ENCODE measurements around the gene DUSP5.
"Not testable (repeated sequence)": the region's sequence is repeated elsewhere in the genome, so short reads cannot be mapped to it uniquely, and the experiment has no call there.

The DUSP5 gene

DNA sequence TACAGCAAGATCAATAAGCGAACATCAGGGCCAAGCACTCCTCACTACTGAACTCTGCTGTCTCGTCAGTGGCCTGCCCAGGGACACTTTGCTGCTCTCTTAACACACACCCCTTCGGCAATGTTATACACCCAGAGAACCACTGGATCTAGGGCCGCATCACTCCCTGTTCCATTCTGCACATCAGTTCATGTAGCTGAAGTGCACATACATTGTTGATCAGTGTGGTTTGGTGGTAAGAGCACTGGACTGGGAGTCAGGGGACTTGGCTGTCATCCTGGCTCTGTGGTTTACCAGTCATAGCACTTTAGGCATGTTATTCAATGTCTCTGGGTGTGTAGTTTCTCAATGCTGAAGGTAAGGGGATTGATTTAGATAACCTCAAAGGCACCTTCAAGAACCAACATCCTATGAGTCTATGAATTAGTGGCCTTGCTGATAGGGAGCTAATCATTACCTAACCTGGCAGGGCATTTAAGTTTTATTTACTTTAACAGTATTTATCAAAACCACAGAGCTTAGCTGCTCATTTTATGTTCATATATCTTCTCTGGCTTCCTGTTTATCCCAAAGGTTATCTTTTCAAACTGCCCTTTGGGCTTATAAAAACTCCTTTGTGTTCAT lies 24.8 kb downstream of the DUSP5 start:
- DNase-seq (ENCODE audit: low read depth) = no peak

DNA sequence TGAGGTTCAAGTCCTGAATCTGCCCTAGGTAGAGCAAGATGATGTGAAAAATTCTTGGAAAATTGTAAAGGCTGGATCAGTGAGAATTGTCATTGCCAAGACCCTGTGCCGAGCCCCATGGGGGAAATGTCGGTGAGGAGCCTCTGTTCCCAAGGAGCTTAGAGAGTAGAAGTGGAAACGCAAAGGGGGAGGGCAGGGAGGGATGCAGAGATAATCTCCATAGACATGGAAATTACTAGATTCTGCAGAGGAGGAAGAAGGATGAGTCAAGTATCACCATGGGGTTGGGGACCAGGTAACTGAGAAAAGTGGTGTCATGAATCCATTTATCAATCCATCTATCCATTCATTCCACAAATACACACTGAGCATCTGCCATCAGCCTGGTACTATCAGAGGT lies 26.0 kb downstream of the DUSP5 start:
- DNase-seq (ENCODE audit: low read depth) = no peak

DNA sequence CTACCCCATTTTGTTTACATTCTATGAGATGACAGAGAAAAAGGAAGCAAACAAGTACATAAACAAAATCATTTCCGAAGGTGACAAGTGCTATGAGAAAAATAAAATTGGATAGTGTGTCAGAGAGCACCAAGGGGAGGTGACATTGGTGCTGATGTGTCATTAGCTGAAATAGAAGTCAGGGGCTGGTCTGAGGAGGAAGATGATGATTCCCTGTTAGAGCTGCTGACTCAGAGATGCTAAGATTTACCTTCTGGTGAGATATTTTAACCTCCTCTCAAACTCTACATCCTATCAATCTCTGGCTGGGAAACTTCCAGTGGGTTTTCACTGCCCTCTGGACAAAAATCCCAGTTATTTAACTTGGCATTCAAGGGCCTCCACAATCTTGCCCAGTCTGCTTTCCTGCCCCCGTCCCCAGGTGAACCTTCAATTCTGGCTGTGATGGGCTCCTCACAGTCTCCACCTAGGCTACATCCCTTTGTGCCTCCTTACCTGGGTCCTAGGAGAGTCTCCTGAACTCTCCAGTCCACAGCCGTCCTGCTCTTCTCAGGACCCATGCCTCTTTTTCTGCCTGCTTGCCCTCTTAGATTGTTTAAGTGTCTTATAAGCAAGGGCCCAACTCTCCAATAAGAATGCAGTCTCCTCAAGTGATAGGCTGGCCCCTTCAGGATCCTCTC lies 26.6 kb downstream of the DUSP5 start:
- DNase-seq (ENCODE audit: low read depth) = no peak

DNA sequence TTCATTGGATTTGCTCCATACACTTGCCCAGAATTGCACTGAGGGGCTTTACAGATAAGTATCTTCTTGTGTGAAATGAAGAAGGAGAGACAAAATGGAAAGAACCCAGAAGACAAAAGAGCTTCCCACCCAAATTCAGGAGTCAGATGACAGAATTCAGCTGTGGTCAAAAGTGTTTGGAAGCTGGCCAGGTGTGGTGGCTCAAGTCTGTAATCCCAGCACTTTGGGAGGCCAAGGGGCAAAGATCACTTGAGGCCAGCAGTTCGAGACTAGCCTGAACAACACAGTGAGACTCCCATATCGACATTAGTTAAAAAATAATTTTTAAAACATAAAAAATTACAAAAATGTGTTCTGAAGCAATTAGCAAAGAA lies 27.1 kb downstream of the DUSP5 start:
- no peak for DNase-seq (ENCODE audit: low read depth)

DNA sequence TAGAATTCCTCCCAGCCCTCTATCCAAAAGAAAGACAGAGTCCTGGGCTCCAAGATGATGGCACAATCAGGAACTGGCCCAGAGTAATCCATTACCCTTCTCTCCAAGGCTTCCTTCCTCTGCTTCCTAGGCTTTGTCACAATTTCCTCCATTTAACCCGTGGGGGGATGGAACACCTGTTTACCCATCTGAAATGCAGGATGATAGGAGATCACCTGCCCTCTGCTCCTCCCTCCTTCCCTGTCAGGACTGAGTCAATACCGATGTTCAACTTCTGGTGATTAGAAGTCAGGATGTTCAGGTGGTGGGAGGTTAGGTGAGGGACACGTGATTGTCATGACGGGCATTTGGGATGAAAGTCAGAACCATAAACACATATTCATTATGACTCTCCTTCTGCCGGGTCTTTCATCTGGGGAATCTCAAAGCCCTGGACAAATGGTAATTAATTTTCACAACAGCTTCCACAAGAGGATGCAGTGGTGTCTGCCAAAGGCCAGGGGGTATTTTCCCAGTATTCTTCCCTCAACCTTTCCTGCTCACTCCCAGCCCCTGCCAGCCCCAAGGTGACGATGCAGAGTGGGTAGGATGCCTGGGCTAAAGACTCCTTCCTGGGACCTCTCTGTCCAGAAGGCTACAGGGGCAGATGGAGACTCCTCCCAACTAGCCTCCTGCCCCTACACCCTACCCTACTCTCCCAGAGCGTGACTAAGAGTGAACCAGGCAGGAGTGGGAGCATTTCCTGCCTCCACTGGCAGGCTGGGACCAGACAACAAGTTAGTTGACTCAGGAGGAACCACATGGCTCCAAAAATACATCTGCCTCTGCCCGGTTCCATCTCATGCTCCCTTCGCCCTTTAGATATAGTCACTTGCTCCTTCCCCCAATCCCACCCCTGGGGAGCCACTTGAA lies 27.9 kb downstream of the DUSP5 start:
- no peak for DNase-seq (ENCODE audit: low read depth)

DNA sequence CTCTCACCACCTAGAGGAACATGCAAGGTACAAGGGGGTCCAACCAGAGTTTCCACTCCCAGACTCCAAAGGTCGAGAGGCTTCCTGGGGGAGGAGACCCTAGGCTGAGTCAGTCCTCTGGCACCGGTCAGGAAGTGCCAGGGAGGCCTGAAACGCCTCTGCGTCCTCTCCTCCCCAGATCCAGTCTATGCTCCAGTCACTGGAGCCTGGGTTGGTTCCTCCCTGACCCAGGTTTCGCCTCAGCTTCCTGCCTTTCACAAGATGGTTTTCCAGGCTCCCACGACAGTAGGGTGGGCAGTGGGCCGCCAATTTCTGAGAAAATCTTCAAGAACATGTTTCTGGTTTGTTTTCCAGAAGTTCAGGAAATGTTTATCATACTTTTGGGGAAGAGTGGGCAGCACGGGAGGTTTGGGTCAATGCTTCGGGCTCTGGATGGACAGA lies 30.0 kb downstream of the DUSP5 start:
- DNase-seq (ENCODE audit: low read depth) = no peak

DNA sequence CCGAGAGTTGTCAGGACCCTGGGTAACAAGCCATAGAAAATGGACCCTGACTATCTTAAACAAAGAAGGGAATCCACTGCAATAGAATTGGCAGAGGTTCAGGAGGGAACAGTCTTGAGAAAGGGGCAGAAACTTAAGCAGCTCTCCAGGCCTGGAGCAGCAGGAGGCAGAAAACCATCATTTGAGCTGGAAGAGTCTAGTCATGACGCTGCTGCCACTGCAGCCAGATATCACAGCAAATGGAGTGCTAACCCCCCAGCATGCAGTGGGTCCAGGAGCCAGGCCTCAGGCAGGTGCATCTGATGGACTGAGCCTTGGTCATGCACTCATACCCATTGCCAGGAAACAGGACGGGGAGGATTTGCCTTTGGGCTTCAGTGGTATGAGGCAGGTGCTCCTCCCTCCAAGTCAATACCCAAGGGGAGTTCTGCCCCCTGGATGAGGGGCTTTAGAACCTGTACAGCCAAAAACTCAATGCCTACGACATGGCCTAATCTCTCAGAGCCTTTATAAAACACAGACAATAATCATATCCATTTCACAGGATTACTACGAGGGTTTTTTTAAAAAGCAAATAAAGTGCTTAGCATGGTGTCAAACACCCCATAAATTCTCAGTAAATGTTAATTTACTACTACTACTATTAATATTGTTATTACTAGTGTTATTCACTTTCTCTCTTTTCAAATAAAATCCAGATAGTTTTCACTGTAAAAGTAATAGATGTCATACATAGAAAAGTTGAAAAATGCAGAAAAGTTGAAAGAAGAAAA lies 30.7 kb downstream of the DUSP5 start:
- DNase-seq (ENCODE audit: low read depth) = no peak

DNA sequence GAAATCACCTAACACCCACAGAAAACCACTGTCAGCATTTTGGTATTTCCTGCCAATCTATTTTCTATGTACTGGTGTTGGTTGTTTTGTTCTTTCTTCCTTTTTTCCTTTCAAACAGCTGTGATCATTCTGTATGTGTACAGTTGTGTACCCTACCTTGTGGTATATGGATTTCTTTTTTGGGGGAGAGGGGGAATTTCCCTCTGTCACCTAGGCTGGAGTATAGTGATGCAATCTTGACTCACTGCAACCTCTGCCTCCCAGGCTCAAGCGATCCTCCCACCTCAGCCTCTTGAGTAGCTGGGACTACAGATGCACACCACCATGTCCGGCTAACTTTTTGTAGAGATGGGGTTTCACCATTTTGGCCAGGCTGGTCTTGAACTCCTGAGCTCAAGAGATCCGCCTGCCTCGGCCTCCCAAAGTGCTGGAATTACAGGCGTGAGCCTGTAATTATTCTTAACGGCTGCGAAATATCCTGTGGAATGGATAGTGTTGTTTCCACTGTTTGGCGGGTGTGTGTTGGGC lies 31.4 kb downstream of the DUSP5 start:
- DNase-seq (ENCODE audit: low read depth) = not testable (repeated sequence)

DNA sequence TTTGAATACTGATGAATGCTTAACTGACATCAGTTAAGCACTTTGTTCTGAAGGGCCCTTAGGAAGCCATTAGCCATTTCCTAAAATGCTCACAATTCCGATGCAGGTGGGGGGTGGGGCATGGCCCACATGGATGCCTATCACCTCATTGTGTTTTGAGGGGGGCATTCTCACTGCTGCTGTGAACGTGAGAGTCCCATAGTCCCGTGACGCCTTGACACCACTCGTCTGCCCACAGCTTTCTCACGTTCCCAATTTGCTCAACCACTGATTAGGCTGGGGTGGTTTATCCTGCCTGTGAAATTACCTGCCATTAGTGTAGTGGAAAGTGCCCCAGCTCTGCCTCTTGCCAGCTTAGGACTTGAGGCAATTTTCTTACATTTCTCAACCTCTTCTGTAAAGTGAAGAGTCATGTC lies 31.9 kb downstream of the DUSP5 start:
- no peak for DNase-seq (ENCODE audit: low read depth)

DNA sequence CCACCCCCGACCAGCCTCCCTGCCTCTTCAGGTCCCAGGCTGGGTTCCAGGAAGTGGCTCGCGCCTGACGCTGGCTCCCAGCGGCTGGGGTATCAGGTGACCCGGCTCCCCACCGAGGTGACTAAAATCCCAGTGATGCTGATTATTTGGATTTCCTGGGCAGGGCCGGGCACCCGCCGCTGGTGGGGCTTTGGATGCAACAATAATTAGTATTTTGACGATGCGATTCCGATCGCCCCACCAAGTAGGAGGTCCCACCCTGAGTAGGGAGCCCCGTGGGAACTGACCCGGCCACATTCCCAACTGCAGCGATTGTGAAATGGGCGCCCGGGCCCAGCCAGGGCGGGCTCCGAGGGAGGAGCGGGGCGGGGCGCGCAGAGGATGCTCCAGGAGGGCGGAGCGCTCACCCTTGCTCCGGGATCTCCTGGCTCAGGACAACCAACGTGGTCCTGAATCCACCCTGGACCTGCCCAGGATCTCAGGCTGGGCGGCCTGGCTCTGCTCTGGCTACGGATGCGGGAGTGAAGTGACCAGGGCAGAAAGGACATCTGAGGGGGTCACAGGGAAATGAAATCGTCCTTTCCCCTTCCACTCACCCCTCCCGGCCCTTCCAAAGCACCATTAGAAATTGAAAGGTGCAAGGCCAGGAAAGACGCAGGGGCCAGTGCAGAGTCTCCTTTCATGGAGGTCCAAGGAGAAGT lies 32.6 kb downstream of the DUSP5 start:
- DNase-seq (ENCODE audit: low read depth) = no peak

DNA sequence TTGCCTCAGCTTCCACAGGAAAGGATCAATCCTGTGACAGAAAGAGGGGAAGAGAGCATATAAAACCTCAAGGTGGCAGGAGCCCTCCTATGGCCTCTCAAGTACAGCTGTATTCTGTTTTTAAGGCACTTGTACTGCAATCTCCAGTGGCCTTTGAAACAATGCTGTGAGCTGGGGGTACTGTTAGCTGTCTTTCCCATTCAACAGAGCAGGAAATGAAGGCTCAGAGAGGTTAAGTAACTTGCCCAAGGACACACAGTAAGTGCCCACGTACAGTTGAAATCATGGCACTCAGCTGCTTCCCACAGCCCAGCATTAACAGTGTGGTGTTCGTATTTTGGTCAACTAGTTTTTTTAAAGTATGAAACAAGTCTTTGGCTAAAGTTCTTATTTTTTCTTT lies 34.0 kb downstream of the DUSP5 start:
- DNase-seq (ENCODE audit: low read depth) = no peak

DNA sequence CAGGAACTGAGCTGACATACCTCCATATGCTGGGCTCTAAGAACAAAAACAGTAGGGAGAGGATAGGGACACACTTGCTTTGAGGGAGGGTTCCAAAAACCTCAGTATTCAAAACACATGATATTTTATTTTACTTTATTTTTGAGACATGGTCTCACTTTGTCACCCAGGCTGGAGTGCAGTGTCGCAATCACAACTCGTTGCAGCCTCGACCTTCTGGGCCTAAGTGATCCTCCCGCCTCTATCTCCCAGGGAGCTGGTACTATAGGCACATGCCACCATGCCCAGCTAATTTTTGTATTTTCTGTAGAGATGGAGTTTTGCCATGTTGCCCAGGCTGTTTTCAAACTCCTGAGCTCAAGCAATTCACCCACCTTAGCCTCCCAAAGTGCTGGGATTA lies 34.9 kb downstream of the DUSP5 start:
- not testable (repeated sequence) for DNase-seq (ENCODE audit: low read depth)

DNA sequence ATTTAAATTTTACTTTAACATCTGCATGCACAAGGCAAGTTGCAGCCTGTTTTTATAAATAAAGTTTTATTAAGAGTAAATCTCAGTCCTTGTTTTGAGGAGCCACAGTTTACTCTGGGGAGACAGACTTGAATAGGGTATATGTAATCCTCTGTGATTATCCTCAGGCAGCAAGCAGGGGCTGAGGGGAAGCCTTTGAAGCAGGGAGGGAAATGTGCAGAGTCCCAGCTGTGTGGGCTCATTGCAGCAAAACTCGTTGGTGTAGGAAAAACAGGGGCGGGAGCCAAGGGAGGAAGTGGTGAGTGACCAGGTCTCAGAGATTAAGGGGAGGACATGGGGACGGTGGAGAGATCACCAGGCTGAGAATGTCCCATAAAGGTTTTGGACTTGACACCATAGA lies 35.4 kb downstream of the DUSP5 start:
- no peak for DNase-seq (ENCODE audit: low read depth)

DNA sequence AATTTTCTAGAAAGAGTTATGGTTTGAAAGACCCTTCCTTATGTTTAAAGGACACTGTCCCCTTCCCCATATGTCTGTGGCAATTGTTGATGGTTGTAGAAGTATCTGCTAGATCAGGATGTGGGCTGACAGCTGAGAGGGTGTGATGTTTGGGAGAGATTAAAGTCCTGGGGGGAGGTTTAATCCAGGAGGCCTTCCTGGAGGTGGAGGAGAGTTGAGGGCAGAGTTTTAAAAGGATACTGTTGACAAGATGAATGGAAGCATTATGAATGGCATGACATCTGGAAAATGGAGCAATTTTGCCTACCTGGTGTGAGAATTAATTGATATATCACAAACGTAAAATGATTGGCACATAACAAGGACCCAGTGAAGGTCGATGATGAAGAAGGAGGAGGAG lies 36.9 kb downstream of the DUSP5 start:
- no peak for DNase-seq (ENCODE audit: low read depth)

DNA sequence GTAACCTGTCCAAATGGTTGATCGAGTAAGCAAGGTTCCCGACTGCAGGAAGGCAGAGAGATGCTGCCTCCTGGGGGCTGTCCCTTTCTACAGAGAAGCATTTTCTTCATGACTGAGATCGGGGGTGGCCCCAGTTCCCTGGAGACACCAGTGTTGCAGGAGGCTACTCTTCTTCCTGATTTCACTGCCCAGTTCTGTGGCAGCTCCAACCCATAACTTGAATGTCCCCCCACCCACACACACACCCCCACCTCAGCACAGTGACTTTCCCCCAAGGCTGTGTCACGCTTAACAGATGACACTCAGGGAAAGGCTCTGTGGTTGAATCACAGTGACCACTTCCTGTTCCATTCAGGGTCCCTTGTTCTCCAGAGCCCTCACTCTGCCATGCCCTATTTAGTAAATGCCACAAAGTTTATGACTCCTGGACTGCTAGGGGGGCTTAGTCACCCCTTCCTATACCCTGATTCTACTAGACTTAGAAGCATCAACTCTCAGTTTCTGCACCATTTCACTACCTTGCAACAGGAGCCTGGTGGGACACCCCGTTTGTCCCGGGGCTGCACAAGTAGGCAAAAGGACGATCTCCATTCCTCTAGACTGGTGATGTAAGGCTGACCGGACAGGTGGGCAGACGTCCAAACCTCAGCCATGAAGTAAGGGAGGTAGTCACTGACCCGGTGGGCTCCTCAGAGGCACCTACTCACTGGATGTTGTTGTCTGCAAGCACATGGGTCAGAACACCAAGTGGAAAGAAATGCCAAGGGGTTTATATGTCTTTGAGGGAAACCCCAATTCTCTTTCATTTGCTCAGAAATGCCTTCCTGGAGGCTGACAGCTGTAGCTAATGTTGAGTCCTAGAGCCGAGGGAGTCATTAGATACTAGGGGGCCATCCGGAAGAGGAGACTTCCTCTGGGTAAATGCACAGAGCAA lies 38.5 kb downstream of the DUSP5 start:
- DNase-seq (ENCODE audit: low read depth) = no peak

DNA sequence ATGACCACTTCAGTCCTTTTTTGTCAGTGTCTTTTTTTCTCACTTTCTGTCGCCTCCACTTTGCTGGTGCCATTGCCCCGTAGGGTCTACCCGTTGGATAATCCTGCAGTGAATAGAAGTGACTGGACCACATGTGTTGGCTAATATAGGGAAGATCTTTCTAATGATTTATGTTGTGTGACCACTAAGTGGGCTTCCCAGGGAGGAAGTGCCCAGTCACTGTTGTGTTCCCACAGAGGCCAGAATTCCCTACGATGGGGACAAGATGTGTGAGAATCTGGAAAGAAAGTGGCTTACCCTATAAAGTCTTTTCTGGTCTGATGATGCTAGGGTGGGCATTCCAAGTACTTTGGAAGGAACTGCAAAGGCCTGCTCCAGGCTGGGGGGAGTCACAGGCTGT lies 41.4 kb downstream of the DUSP5 start:
- DNase-seq (ENCODE audit: low read depth) = no peak

DNA sequence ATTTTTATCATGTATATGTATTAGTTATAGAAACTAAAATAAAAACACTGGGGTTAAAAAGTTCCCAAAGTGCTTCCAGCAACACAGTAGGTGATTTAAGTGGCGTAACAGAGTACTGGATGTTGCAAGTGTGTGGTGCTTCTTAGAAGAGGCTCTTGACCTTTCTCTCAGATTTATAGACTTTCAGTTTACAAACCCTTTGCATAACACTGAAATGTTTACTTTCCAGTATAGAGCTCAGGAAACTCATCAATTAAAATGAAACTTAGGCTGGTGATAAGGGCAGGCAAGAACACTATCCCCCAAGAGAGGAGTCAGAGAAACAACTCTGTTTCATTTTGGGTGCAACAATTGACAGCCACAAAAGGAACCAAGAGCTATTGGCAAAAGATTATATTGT lies 42.3 kb downstream of the DUSP5 start:
- no peak for DNase-seq (ENCODE audit: low read depth)

DNA sequence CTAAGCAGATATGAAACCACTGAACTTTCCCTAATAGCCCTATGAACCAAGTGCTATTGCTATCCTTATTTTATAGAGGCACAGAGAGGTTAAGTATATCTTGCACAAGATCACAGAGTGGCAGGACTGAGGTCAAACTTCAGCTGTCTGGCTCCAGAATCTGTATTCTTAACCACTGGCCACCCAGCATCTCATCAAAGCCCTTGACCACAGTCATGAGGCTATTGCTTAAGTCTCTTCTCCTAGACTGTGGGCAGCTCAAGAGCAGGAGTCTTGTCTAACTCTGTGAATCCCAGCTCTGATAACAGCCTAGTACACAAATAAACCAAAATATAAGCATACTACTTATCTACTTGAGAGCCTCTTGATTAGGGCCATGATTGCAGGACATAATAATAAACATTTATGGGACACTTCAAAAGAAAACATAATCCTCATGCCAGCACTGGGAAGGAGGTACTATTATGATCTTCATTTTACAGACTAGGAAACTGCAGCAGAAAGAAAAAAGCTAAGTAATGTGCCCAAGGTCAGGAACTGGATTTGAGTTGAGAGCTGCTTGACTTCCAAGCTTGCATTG lies 47.3 kb downstream of the DUSP5 start:
- no peak for DNase-seq (ENCODE audit: low read depth)

DNA sequence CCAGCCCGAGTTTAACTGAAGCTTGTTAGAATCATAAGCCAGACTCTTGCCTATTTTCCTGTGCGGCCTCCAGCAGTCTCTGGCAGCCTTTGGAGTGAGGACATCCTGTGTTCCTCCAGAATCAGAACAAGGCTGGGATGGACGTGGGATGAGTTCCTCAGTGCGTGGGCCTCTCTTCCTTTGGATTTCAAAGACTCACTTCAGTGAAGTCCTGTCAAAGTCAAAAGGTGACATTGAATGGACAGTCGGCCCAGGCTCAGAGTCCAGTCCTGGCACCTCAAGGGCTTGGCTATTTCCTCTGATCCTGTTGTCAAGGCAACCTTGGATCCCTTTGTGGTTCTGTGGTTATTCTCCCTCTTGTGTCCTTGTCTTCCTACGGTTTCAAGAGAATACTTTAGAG lies 48.4 kb downstream of the DUSP5 start:
- no peak for DNase-seq (ENCODE audit: low read depth)

Data from CMK (cell line).